ENCODE measurements around the gene VAMP5. TPM values are rescaled to one million over a fixed set of nuclear protein-coding genes. Genes with fewer than 3 reads are reported as not detected.

VAMP5 gene
- total and polyA plus RNA-seq, 2 of the 8 experiments (the other 6 are each of a cell fraction or from before 2014, with no cell fraction given), result 4.7 to 14.2 TPM

DNA sequence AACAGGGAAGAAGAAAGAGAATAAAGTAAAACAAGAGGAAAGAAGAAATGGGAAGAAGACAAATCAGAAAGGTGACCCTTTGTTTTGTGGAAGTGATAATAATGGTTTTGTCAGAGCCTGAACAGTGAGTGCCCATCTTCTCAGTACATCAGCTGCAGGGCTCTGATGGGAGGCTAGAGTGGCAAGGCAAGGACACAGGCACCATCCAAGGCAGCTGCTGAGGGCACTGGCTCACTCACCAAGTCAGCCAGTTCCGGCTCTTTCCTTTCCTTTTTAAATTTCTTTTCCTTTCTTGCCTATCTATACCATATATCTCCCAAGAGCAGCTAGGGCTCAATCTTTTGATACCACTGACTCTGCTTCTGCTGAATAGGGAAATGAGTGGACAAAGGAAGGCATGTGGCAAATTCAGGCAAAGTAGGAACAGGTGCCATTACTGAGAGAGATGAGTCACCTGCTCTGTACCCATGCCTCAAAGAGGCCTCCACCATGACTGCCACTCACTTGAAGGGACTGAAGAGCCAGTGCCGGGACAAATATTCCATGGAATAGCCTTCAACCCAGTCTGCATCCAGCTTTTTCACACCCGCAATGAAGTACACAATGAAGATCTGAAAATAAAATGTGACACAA is 29.1 kb upstream of the VAMP5 start:
- H3K23ac ChIP-seq (ENCODE audit: insufficient read length), result no peak overlapping the region
- H3K4me1 ChIP-seq (replicated peaks in 1 of 4; ENCODE audit: control insufficient read depth in 3 of 4, insufficient read depth in 4 of 4, low read length in 3 of 4), result no peaks in the 10 kb centered on the region
- peaks cover 24 to 46% (median 39%) of the 10 kb centered on the region in 4 experiments for H3K36me3 ChIP-seq (ENCODE audit: control insufficient read depth in 2 of 4, insufficient read depth in 4 of 4, low read length in 3 of 4)
- no peak overlapping the region for H3K9ac ChIP-seq (replicated peaks in 1 of 4; ENCODE audit: extremely low read depth in 1 of 4, low read depth in 3 of 4, low read length in 3 of 4)
- CTCF ChIA-PET (ENCODE audit: partially characterized antibody), result interaction anchor here (0.5 to 10.1 kb wide), 8 partner anchors 15 to 242 kb away, joined by 3 to 259 read pairs (median 3); partner anchors contain the start of gene SH2D6
- no peak overlapping the region for H4K91ac ChIP-seq (replicated peaks; ENCODE audit: insufficient read length, low read length)
- H3K9me3 ChIP-seq (ENCODE audit: insufficient read depth in 2 of 2, low read depth in 1 of 2, low read length in 1 of 2), result no peaks in the 10 kb centered on the region
- H3K27me3 ChIP-seq (replicated peaks in 1 of 4; ENCODE audit: control insufficient read depth in 3 of 4, extremely low read depth in 1 of 4, insufficient read depth in 3 of 4, low read length in 3 of 4), result no peaks in the 10 kb centered on the region
- no peak overlapping the region for H3K56ac ChIP-seq (replicated peaks; ENCODE audit: insufficient read length, low read depth, low read length)
- H3K27ac ChIP-seq (ENCODE audit: low read depth, low read length), result no peak overlapping the region
- no peak overlapping the region for H2BK20ac ChIP-seq (ENCODE audit: low read length)
- H3K4me3 ChIP-seq (ENCODE audit: extremely low read depth in 1 of 4, insufficient read depth in 2 of 4, low read depth in 3 of 4, low read length in 4 of 4), result no peak overlapping the region
- H3K79me1 ChIP-seq (ENCODE audit: low read depth, low read length), result no peaks in the 10 kb centered on the region
- DNase-seq (ENCODE audit: low read depth in 1 of 2, low spot score in 2 of 2) (no peak), FAIRE-seq (no peak)
- no peaks in the 10 kb centered on the region for H3K23me2 ChIP-seq (ENCODE audit: low read depth, low read length)
- H2BK15ac ChIP-seq (ENCODE audit: low read length), result no peak overlapping the region
- WGBS, 2 experiments (ENCODE audit: extremely low coverage in 1 of 2, insufficient coverage in 1 of 2, insufficient read length in 1 of 2, insufficient replicate concordance in 2 of 2, low coverage in 1 of 2, low lambda C conversion rate in 2 of 2, missing lambda C conversion rate in 1 of 2), result 90% methylated on average over 3 of the region's 3 CpGs; no CpG with 5 or more reads in 1 of the 2 experiments
- peaks cover 0 to 10% of the 10 kb centered on the region in 2 experiments; a peak in 2 of 4 replicates for H3K79me2 ChIP-seq (ENCODE audit: control insufficient read depth in 1 of 2, insufficient read depth in 2 of 2, low read length in 2 of 2)
- no peak overlapping the region for H2AK5ac ChIP-seq (ENCODE audit: low read depth, low read length)
- no peaks in the 10 kb centered on the region for H4K20me1 ChIP-seq (replicated peaks in 1 of 2; ENCODE audit: control insufficient read depth in 1 of 2, insufficient read depth in 2 of 2, low read length in 2 of 2)
- H3K4ac ChIP-seq (replicated peaks; ENCODE audit: insufficient read length, low read depth, low read length), result no peak overlapping the region
- no peak overlapping the region for H2BK12ac ChIP-seq (ENCODE audit: low read depth, low read length)
- no peak overlapping the region for H4K8ac ChIP-seq (ENCODE audit: extremely low read depth, insufficient read depth, low read length)
- no peak overlapping the region for H4K5ac ChIP-seq (ENCODE audit: insufficient read length, low read depth, low read length)
- no peak overlapping the region for H3K4me2 ChIP-seq (ENCODE audit: insufficient read depth in 1 of 2, low read depth in 2 of 2, low read length in 2 of 2)
- no peak overlapping the region for H2AFZ ChIP-seq (ENCODE audit: low read length)
- no peak for TF ChIP-seq MAFK (IDR thresholded peaks at IDR 0.05; ENCODE audit: low read depth, low read length)
- no peak for TF ChIP-seq BACH1 (IDR thresholded peaks at IDR 0.05; ENCODE audit: low read length)
- TF ChIP-seq RAD21 (IDR thresholded peaks at IDR 0.05 in 1 of 2, conservative IDR thresholded peaks at IDR 0.05 in 1 of 2; ENCODE audit: low read depth in 2 of 2, low read length in 2 of 2), result no peak
- H3K18ac ChIP-seq (ENCODE audit: extremely low read depth, low read length), result no peak overlapping the region
- H3K14ac ChIP-seq (ENCODE audit: insufficient read length), result no peak overlapping the region
- no peak overlapping the region for H2BK120ac ChIP-seq (replicated peaks; ENCODE audit: low read depth, low read length)
- H2BK5ac ChIP-seq (ENCODE audit: low read depth, low read length), result no peak overlapping the region
- POLR2A ChIA-PET (ENCODE audit: partially characterized antibody), result interaction anchor here (1.0 to 38.6 kb wide), 3 partner anchors 14 to 123 kb away, joined by 3 to 1889 read pairs (median 803); partner anchors contain the start of genes CAPG, MAT2A and SH2D6

Data from H1 (cell line).